Esophagus squamous epithelium (tissue), 4 donors: ENCODE results near the gene CCDC83.

Experiments used
- POLR2A ChIP-seq, 4 donors: fragments of 450-650 bp; IDR thresholded peaks; one replicate each; pipeline ENCODE4 v1.6.1; 2017; ENCODE audit warnings: antibody characterized with exemption in 4 of 4, mild to moderate bottlenecking in 4 of 4, moderate library complexity in 3 of 4
- TF ChIP-seq, protein P1 (sequence below), 6 experiments: fragments of 450-650 bp in 4 of 6; fragments of 200-600 bp in 2 of 6; sonication (generic) in 2 of 6; IDR thresholded peaks; one replicate each; pipeline ENCODE4 v1.5.1; 2016 to 2019; ENCODE audit warnings: antibody characterized with exemption in 6 of 6, mild to moderate bottlenecking in 4 of 6, moderate library complexity in 4 of 6

DNA sequence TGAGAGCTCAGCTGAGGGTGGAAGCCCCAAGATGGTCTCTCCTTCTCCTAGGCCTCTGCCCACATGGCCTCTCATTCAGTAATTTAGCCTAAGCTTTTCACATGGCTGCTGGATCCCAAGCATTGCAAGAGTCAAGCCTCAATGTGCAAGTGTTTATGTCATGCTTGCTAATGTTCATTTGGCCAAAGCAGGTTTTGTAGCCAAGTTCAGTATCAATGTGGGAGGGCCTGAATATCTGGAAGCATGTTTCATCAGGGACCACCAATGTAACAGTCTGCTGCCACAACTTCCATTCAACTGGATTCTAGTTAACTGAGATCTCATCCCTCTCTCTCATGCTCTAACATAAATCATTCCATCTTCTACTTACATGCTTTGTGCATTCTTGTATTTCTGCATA lies 35.7 kb upstream of the CCDC83 start:
- TF ChIP-seq, protein P1, sequence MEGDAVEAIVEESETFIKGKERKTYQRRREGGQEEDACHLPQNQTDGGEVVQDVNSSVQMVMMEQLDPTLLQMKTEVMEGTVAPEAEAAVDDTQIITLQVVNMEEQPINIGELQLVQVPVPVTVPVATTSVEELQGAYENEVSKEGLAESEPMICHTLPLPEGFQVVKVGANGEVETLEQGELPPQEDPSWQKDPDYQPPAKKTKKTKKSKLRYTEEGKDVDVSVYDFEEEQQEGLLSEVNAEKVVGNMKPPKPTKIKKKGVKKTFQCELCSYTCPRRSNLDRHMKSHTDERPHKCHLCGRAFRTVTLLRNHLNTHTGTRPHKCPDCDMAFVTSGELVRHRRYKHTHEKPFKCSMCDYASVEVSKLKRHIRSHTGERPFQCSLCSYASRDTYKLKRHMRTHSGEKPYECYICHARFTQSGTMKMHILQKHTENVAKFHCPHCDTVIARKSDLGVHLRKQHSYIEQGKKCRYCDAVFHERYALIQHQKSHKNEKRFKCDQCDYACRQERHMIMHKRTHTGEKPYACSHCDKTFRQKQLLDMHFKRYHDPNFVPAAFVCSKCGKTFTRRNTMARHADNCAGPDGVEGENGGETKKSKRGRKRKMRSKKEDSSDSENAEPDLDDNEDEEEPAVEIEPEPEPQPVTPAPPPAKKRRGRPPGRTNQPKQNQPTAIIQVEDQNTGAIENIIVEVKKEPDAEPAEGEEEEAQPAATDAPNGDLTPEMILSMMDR (IDR thresholded peaks at IDR 0.05) = no peak
- no peak for TF ChIP-seq POLR2A (IDR thresholded peaks at IDR 0.05)
